Fibroblast of the conjunctiva (primary cell): Measurements from ENCODE around the gene ABCA12.

Experiments
- DNase-seq: peaks from one replicate; pipeline ENCODE4 v3.0.0-alpha.2; 2010; ENCODE audit warnings: low read depth

The ABCA12 gene

GRCh38 chr2:215032153-215032552, 106.3 kb downstream of the ABCA12 start:
- DNase-seq: no peak

- no peak for DNase-seq
These were observed 107.1 kb downstream of the ABCA12 start for GRCh38 chr2:215031321-215031720.

- DNase-seq: no peak
These were observed 108.5 kb downstream of the ABCA12 start for GRCh38 chr2:215029936-215030335.

GRCh38 chr2:215028231-215028630, 110.2 kb downstream of the ABCA12 start:
- DNase-seq: peak; percentile 10

- DNase-seq: no peak
These were observed 110.6 kb downstream of the ABCA12 start for GRCh38 chr2:215027779-215028178.

GRCh38 chr2:215022910-215023309, 115.5 kb downstream of the ABCA12 start:
- DNase-seq: no peak

- DNase-seq: no peak
These were observed 116.0 kb downstream of the ABCA12 start for GRCh38 chr2:215022418-215022817.

GRCh38 chr2:215020283-215020682, 118.1 kb downstream of the ABCA12 start:
- DNase-seq: no peak

GRCh38 chr2:215019521-215020145, 118.8 kb downstream of the ABCA12 start:
- DNase-seq: no peak

GRCh38 chr2:215019085-215019484, 119.3 kb downstream of the ABCA12 start:
- DNase-seq: no peak

- no peak for DNase-seq
These were observed 123.0 kb downstream of the ABCA12 start for GRCh38 chr2:215015421-215015820.

- no peak for DNase-seq
These were observed 128.0 kb downstream of the ABCA12 start for GRCh38 chr2:215010390-215010789.

- DNase-seq: peak; percentile 18
These were observed 135.4 kb downstream of the ABCA12 start for GRCh38 chr2:215003001-215003400.

- DNase-seq: peak; percentile 30
These were observed 135.9 kb downstream of the ABCA12 start for GRCh38 chr2:215002500-215002899.

- DNase-seq: no peak
These were observed 137.7 kb downstream of the ABCA12 start for GRCh38 chr2:215000721-215001120.

GRCh38 chr2:214995926-214996670, 142.3 kb downstream of the ABCA12 start:
- DNase-seq: no peak

- no peak for DNase-seq
These were observed 143.0 kb downstream of the ABCA12 start for GRCh38 chr2:214995409-214995808.

- DNase-seq: no peak
These were observed 145.5 kb downstream of the ABCA12 start for GRCh38 chr2:214992911-214993310.

GRCh38 chr2:214989187-214989586, 149.2 kb downstream of the ABCA12 start:
- no peak for DNase-seq

GRCh38 chr2:214987261-214987660, 151.2 kb downstream of the ABCA12 start:
- DNase-seq: no peak

- no peak for DNase-seq
These were observed 152.8 kb downstream of the ABCA12 start for GRCh38 chr2:214985619-214986018.

- DNase-seq: no peak
These were observed 172.0 kb downstream of the ABCA12 start for GRCh38 chr2:214966420-214966819.

- DNase-seq: no peak
These were observed 177.7 kb downstream of the ABCA12 start for GRCh38 chr2:214960677-214961076.

- no peak for DNase-seq
These were observed 191.5 kb downstream of the ABCA12 start for GRCh38 chr2:214946949-214947348.
